ENCODE measurements around the gene TSPOAP1.

The TSPOAP1 gene

DNA sequence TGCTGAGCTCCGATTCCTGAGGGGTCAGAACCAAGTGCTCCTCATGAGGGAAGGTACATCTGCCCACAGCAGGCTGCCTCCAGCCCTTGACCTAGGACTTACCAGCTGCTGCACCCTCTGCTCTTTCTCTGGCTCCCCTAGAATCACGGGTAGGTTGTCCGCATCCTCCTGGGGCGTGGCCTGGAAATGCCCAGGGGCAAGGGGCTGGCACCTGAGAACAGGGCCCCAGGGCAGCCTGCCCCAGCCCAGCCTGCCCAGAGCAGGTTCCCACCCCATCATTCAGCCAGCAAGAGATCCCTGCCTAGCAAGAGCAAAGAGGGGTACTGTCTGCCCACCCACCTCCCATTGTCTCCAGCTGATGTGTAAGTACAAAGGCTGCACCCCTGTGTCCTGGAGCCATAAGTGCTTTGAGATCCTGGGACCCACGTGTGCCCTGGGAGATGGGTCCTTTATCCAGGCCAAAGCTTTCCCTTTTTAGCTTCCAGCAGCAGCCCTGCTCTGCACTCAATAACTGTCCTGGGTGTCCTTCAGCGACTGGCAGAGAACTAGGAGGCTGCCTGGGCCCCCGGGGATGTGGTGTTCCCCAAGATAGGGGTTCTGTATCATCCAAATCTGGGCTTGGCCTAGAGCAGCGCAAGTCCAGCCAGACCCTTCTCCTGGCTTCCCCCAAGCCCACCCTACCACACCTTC lies 5.1 kb downstream of the TSPOAP1 start:
- Histone ChIP-seq H3K9me3 (ENCODE audit: control insufficient read depth in 2 of 2, low read length in 2 of 2) (no peaks in the 10 kb centered on the region), H3K4me1 (ENCODE audit: control insufficient read depth in 2 of 2, insufficient read depth in 2 of 2, low read length in 2 of 2) (peaks cover 9 to 13% of the 10 kb centered on the region in 2 donors), H3K4me3 (ENCODE audit: low read length in 2 of 2) (peak overlapping the region in 1 of 2 donors; percentile 67), H3K36me3 (ENCODE audit: control insufficient read depth in 2 of 2, insufficient read depth in 2 of 2, low read length in 2 of 2) (no peaks in the 10 kb centered on the region), H3K27ac (ENCODE audit: low read depth in 2 of 2, low read length in 2 of 2) (no peak overlapping the region), H3K27me3 (ENCODE audit: control insufficient read depth in 2 of 2, insufficient read depth in 2 of 2, low read length in 2 of 2) (no peaks in the 10 kb centered on the region), H3K9ac (ENCODE audit: low read depth in 1 of 2, low read length in 2 of 2) (peak overlapping the region in 1 of 2 donors; percentile 70)

DNA sequence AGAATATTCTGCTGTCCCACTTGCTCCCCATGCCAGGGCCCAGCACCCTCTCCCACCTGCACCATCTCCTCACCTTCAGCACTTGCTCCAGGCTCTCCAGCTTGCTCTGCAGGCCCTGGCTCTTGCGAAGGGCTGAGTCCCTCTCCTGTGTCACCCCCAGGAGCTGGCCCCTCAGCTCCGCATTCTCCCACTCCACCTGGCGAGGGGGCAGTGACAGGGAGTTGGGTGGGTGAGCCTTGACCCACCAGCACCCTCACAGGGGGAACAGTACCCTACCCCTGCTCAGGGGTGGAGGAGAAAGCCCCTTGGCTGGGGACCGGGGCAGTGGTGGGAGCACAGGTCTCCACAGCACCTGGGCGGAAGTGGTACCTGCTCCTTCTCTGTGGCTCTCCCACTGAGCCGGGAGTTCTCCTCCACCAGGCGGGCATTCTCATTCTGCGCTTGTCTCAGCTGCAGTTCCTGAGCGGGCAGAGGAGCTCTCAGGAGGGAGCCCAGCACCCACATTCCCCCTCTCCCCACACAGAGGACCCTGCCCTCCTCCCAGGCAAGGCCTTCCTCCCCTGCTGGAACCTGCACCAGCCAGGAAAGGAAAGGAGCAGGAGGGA lies 5.9 kb downstream of the TSPOAP1 start:
- Histone ChIP-seq H3K4me3 (ENCODE audit: low read length in 2 of 2) (no peak overlapping the region), H3K4me1 (ENCODE audit: control insufficient read depth in 2 of 2, insufficient read depth in 2 of 2, low read length in 2 of 2) (peaks cover 7 to 13% of the 10 kb centered on the region in 2 donors), H3K27ac (ENCODE audit: low read depth in 2 of 2, low read length in 2 of 2) (peak overlapping the region in 1 of 2 donors; percentile 0), H3K36me3 (ENCODE audit: control insufficient read depth in 2 of 2, insufficient read depth in 2 of 2, low read length in 2 of 2) (no peaks in the 10 kb centered on the region), H3K9me3 (ENCODE audit: control insufficient read depth in 2 of 2, low read length in 2 of 2) (no peaks in the 10 kb centered on the region), H3K9ac (ENCODE audit: low read depth in 1 of 2, low read length in 2 of 2) (no peak overlapping the region), H3K27me3 (ENCODE audit: control insufficient read depth in 2 of 2, insufficient read depth in 2 of 2, low read length in 2 of 2) (no peaks in the 10 kb centered on the region)

- Histone ChIP-seq H3K9me3 (ENCODE audit: control insufficient read depth in 2 of 2, low read length in 2 of 2) (no peaks in the 10 kb centered on the region), H3K36me3 (ENCODE audit: control insufficient read depth in 2 of 2, insufficient read depth in 2 of 2, low read length in 2 of 2) (no peaks in the 10 kb centered on the region), H3K27me3 (ENCODE audit: control insufficient read depth in 2 of 2, insufficient read depth in 2 of 2, low read length in 2 of 2) (no peaks in the 10 kb centered on the region), H3K4me3 (ENCODE audit: low read length in 2 of 2) (no peak overlapping the region), H3K4me1 (ENCODE audit: control insufficient read depth in 2 of 2, insufficient read depth in 2 of 2, low read length in 2 of 2) (peaks cover 7 to 16% of the 10 kb centered on the region in 2 donors), H3K27ac (ENCODE audit: low read depth in 2 of 2, low read length in 2 of 2) (no peak overlapping the region), H3K9ac (ENCODE audit: low read depth in 1 of 2, low read length in 2 of 2) (no peak overlapping the region)
These were observed 6.7 kb downstream of the TSPOAP1 start for GRCh38 chr17:58321571-58322525.

DNA sequence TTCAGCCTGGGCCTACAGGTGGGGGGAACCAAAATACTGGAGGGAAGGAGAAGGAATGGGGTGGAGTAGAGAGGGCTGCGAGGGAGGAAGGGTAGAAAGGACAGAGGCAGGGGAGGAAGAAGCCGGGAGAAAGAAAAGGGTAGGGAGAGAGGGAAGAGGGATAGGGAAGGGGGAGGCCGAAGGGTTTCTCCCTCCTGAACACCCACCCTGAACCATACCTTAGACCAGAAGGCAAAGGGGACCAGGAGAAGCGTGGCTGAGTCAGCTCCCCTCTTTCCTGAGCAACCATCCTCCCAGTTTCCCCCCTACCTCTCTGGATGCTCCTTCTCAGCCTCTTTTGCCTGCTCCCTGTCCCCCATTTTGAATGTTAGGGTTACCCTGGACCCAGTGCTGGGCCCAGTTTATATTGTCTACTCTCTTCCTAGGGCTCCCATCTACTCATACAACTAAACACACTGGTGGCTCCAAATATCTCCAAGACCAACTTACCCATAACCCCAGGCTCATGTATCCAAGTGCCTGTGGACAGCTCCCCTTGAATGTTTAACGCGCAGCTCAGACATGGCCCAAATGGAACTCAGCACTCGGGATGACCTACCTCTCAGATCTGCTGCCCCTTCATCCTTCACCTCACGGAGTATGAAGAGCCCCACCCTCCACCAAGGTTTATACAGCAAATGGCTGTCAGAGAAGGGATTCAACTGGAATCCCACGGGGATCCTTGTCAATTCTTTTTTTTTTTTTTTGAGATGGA lies 7.8 kb downstream of the TSPOAP1 start:
- H3K4me1 ChIP-seq (ENCODE audit: control insufficient read depth in 2 of 2, insufficient read depth in 2 of 2, low read length in 2 of 2), result peaks cover 7 to 16% of the 10 kb centered on the region in 2 donors

DNA sequence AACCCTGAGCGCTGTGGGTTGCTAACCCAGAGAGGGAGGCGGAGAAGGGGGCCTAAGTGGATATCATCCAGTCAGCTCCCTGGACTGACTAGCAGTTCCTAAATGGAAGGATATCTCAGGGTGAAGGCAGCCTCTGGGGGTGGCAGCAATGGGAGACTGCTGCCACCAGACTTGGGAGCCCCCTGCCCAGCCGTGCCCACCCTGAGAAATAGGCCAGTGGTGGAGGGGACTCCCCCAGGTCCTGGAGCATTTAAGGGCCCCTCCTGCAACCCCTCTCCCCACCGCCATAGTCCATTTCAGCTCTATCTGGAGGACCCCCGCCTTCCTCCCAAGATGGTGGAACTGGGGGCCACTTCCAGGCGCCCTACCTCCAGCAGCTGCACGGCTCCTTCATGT lies 8.4 kb downstream of the TSPOAP1 start:
- H3K27me3 ChIP-seq (ENCODE audit: control insufficient read depth in 2 of 2, insufficient read depth in 2 of 2, low read length in 2 of 2), result no peaks in the 10 kb centered on the region
- no peaks in the 10 kb centered on the region for H3K9me3 ChIP-seq (ENCODE audit: control insufficient read depth in 2 of 2, low read length in 2 of 2)
- H3K9ac ChIP-seq (ENCODE audit: low read depth in 1 of 2, low read length in 2 of 2), result no peak overlapping the region
- no peaks in the 10 kb centered on the region for H3K36me3 ChIP-seq (ENCODE audit: control insufficient read depth in 2 of 2, insufficient read depth in 2 of 2, low read length in 2 of 2)
- H3K4me3 ChIP-seq (ENCODE audit: low read length in 2 of 2), result no peak overlapping the region
- no peak overlapping the region for H3K27ac ChIP-seq (ENCODE audit: low read depth in 2 of 2, low read length in 2 of 2)
- peaks cover 5 to 15% of the 10 kb centered on the region in 2 donors for H3K4me1 ChIP-seq (ENCODE audit: control insufficient read depth in 2 of 2, insufficient read depth in 2 of 2, low read length in 2 of 2)

More for the DNA sequence above, 7.8 kb downstream of the TSPOAP1 start:
- H3K36me3 ChIP-seq (ENCODE audit: control insufficient read depth in 2 of 2, insufficient read depth in 2 of 2, low read length in 2 of 2), result no peaks in the 10 kb centered on the region
- H3K27me3 ChIP-seq (ENCODE audit: control insufficient read depth in 2 of 2, insufficient read depth in 2 of 2, low read length in 2 of 2), result no peaks in the 10 kb centered on the region
- H3K4me3 ChIP-seq (ENCODE audit: low read length in 2 of 2), result no peak overlapping the region
- no peak overlapping the region for H3K9ac ChIP-seq (ENCODE audit: low read depth in 1 of 2, low read length in 2 of 2)
- H3K27ac ChIP-seq (ENCODE audit: low read depth in 2 of 2, low read length in 2 of 2), result no peak overlapping the region
- H3K9me3 ChIP-seq (ENCODE audit: control insufficient read depth in 2 of 2, low read length in 2 of 2), result no peaks in the 10 kb centered on the region

DNA sequence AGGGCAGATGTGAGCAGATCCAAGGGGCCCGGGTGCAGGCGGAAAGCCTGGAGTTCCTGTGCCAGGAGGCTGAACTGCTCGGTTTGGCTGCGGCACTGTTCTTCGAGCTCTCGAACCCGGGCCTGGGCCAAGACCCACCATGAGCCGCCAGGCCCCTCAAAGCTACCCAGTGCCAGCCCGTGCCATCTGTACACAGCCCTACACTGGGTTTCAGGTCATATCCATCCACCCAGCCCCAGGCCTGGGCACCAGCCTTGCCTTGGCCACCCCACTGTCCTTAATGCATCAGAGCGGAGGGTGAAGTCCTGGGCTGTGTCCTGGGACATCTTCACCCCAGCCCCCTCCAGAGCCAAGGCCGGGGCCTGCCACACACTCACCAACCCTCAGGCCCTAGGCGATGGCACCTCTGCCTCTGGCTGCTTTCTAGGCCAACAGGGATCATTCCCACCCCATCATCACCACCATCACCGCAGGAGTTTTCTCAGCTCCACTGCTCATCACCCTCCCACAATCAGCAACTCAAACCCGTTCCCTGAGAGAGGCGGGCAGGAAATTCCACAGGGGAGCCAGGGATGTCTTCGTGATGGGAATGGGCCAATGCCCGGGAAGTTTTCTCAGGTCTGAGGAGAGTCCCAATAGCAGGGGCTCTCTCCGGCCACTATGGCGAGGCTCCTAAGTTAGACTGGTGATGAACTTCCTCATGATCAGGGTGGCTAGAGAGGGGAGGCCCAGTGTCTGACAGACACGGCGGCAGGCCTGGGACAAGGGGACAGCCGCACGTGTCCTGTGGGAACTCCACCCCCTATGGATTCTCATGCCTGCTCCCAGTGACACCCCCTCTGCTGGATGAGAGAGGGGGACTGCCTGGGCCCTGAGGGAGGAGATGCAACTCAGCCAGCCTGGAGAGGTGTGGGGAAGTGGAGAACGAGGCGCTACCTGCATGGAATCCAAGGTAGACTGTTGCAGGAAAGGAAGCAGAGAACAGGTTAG lies 9.1 kb downstream of the TSPOAP1 start:
- no peak overlapping the region for H3K9ac ChIP-seq (ENCODE audit: low read depth in 1 of 2, low read length in 2 of 2)
- H3K4me3 ChIP-seq (ENCODE audit: low read length in 2 of 2), result no peak overlapping the region
- no peaks in the 10 kb centered on the region for H3K27me3 ChIP-seq (ENCODE audit: control insufficient read depth in 2 of 2, insufficient read depth in 2 of 2, low read length in 2 of 2)
- no peaks in the 10 kb centered on the region for H3K9me3 ChIP-seq (ENCODE audit: control insufficient read depth in 2 of 2, low read length in 2 of 2)
- no peak overlapping the region for H3K27ac ChIP-seq (ENCODE audit: low read depth in 2 of 2, low read length in 2 of 2)
- no peaks in the 10 kb centered on the region for H3K36me3 ChIP-seq (ENCODE audit: control insufficient read depth in 2 of 2, insufficient read depth in 2 of 2, low read length in 2 of 2)
- peaks cover 0 to 11% of the 10 kb centered on the region in 2 donors for H3K4me1 ChIP-seq (ENCODE audit: control insufficient read depth in 2 of 2, insufficient read depth in 2 of 2, low read length in 2 of 2)

GRCh38 chr17:58318627-58319172 lies 9.9 kb downstream of the TSPOAP1 start:
- H3K27ac ChIP-seq (ENCODE audit: low read depth in 2 of 2, low read length in 2 of 2), result no peak overlapping the region
- H3K36me3 ChIP-seq (ENCODE audit: control insufficient read depth in 2 of 2, insufficient read depth in 2 of 2, low read length in 2 of 2), result no peaks in the 10 kb centered on the region
- H3K27me3 ChIP-seq (ENCODE audit: control insufficient read depth in 2 of 2, insufficient read depth in 2 of 2, low read length in 2 of 2), result no peaks in the 10 kb centered on the region
- peaks cover 0 to 5% of the 10 kb centered on the region in 2 donors for H3K4me1 ChIP-seq (ENCODE audit: control insufficient read depth in 2 of 2, insufficient read depth in 2 of 2, low read length in 2 of 2)
- H3K9ac ChIP-seq (ENCODE audit: low read depth in 1 of 2, low read length in 2 of 2), result no peak overlapping the region
- no peaks in the 10 kb centered on the region for H3K9me3 ChIP-seq (ENCODE audit: control insufficient read depth in 2 of 2, low read length in 2 of 2)
- H3K4me3 ChIP-seq (ENCODE audit: low read length in 2 of 2), result no peak overlapping the region

DNA sequence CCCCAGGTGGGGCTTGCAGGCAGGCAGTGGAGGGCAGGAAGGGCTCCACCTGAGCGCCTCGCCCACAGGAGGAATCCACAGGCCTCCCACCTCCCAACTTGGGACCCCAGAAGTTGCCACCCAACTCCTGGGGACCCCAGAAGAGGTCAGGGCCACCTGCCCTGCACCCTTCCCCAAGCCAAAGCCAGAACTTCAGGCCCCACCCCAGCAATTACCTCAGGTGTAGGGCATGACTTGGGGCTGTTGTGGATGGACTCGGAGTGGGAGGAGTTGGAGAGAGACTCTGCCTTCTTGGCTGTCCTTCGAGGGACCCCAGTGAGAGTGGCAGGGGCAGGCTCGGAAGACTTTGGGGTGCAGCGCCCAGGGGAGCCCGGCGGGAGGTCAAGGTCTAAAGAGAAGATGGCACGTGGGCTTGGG lies 10.5 kb downstream of the TSPOAP1 start:
- Histone ChIP-seq H3K36me3 (ENCODE audit: control insufficient read depth in 2 of 2, insufficient read depth in 2 of 2, low read length in 2 of 2) (no peaks in the 10 kb centered on the region), H3K27me3 (ENCODE audit: control insufficient read depth in 2 of 2, insufficient read depth in 2 of 2, low read length in 2 of 2) (no peaks in the 10 kb centered on the region), H3K4me1 (ENCODE audit: control insufficient read depth in 2 of 2, insufficient read depth in 2 of 2, low read length in 2 of 2) (peaks cover 0 to 5% of the 10 kb centered on the region in 2 donors), H3K9ac (ENCODE audit: low read depth in 1 of 2, low read length in 2 of 2) (no peak overlapping the region), H3K4me3 (ENCODE audit: low read length in 2 of 2) (no peak overlapping the region), H3K27ac (ENCODE audit: low read depth in 2 of 2, low read length in 2 of 2) (peak overlapping the region in 1 of 2 donors; percentile 9), H3K9me3 (ENCODE audit: control insufficient read depth in 2 of 2, low read length in 2 of 2) (no peaks in the 10 kb centered on the region)

Data from mucosa of rectum (tissue), 2 donors.